Calu3 (cell line): ENCODE data around the gene XIAP. TPM values are rescaled to one million over a fixed set of nuclear protein-coding genes. Genes with fewer than 3 reads are reported as not detected.
"Not testable (repeated sequence)": the region's sequence is repeated elsewhere in the genome, so short reads cannot be mapped to it uniquely, and the experiment has no call there.

Experiments
- Bru-seq: library from RNA; stranded (reverse); fragments of 400-500 nt; gene quantifications from one replicate; lab custom pipeline; 2021; lab: Mats Ljungman, UMichigan
- BruChase-seq, 2 experiments: library from RNA; stranded (reverse); fragments of 400-500 nt; gene quantifications; one replicate each; lab custom pipeline; 2021; lab: Mats Ljungman, UMichigan
- BruUV-seq: library from RNA; stranded (reverse); fragments of 400-500 nt; replicated peaks from 2 replicates; lab custom pipeline; 2021; lab: Mats Ljungman, UMichigan
- CTCF ChIA-PET: fragments of 300-600 bp; sonication (Branson Sonifier 250); formaldehyde crosslinking; loops from one replicate; lab custom pipeline; 2022; ENCODE audit warnings: antibody characterized with exemption; lab: Charles Lee
- DNase-seq: peaks from one replicate; pipeline ENCODE4 v3.0.0; 2022
- H3K27ac Mint-ChIP-seq: one replicate; pipeline ENCODE4 v1.8.0; 2022; ENCODE audit warnings: mixed read lengths; ENCODE audit not compliant: unreplicated experiment
- H3K27me3 Mint-ChIP-seq: one replicate; pipeline ENCODE4 v1.8.0; 2022; ENCODE audit warnings: mixed read lengths; ENCODE audit not compliant: unreplicated experiment
- H3K36me3 Mint-ChIP-seq: one replicate; pipeline ENCODE4 v1.8.0; 2022; ENCODE audit warnings: mild to moderate bottlenecking, moderate library complexity, mixed read lengths; ENCODE audit not compliant: insufficient read depth, unreplicated experiment
- H3K4me1 Mint-ChIP-seq: one replicate; pipeline ENCODE4 v1.8.0; 2022; ENCODE audit warnings: mild to moderate bottlenecking, low read depth, mixed read lengths; ENCODE audit not compliant: unreplicated experiment
- H3K4me3 Mint-ChIP-seq: one replicate; pipeline ENCODE4 v1.8.0; 2022; ENCODE audit warnings: mild to moderate bottlenecking, low read depth, moderate library complexity, mixed read lengths; ENCODE audit not compliant: unreplicated experiment
- H3K9me3 Mint-ChIP-seq: one replicate; pipeline ENCODE4 v1.8.0; 2022; ENCODE audit warnings: low read depth, mixed read lengths; ENCODE audit not compliant: unreplicated experiment
- intact Hi-C: fragments of 100-400 bp; cut with micrococcal nuclease; formaldehyde crosslinking; loops from one replicate; pipeline ENCODE4 v1.10.0; 2022; ENCODE audit not compliant: unreplicated experiment
- long read RNA-seq: library from polyadenylated mRNA; stranded (forward); transcript quantifications from one replicate; pipeline ENCODE4 v2.0.0, GENCODE V29; 2022
- total RNA-seq: library from RNA; stranded (reverse); gene quantifications from 2 replicates; pipeline ENCODE4 v1.2.3, GENCODE V29; 2022
- TF ChIP-seq, protein P1 (sequence below): fragments of 200-600 bp; IDR thresholded peaks from one replicate; pipeline ENCODE4 v1.8.0; 2022; ENCODE audit warnings: antibody characterized with exemption; ENCODE audit not compliant: unreplicated experiment

Gene XIAP
- 62.8 and 75.0 TPM in 2 replicates for total RNA-seq
- percentile 91 among the genes with signal in this experiment for Bru-seq, nascent RNA
- BruChase-seq, experiment 1, labeled RNA remaining after a 6-hour chase = percentile 95 among the genes with signal in this experiment
- percentile 95 among the genes with signal in this experiment for BruChase-seq, experiment 2, labeled RNA remaining after a 2-hour chase
- long read RNA-seq, full-length matches to known transcripts = 3 of 14 reads
- long read RNA-seq, partial matches to known transcripts = 0 of 14 reads
- long read RNA-seq, other reads (novel, unspliced or antisense) = 11 of 14 reads

DNA sequence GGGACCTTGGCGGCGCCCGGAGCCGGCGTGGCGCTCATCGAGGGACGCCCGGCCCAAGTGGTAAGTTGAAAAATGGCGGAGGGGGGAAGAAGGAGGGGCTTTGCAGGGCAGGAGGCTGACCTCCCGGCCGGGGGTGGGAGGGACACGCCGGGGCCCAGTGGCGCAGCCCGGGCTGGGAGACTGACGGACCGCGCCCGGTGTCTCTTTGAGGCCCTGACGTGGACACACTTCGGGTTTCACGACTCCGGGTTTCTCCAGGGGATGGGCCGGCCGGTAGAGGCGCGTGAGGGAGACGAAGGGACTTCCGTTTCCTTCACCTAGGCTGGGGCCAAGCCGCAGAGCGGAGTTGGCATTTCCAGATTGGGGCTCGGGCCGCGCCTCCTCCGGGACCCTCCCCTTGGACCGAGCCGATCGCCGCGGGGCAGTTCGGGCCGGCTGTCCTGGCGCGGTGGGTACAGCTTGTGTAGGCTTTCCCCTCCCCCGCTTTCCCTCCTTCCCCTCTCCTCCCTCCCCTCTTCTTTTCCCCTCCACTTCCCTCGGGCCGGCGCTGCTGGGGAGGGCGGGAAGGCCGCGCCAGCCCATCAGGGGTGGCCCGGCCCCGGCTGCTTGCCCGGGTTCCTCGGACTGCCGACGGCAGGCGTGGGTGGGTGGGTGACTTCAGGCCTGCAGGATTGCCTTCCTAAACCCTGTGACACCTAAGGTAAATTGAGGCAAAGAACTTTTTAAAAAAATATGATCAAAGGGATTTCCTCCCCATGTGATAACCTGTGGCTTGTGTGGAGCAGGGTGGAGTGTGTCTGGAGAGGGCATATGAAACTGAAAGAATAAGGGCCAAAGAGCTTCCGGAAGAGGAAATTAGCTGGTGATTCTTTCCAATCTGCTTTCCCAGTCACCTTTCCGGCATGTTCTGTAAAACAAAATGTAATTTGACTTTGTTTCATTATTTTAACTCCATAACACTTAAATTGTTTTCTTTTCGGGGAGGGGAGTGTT lies at the start of gene XIAP:
Gene XIAP (plus strand): TSS at position 208 of the 993 bp plus-strand sequence. CDS start 25,610 bp downstream, outside the sequence.
- no peaks in the 10 kb centered on the region for H3K27me3 Mint-ChIP-seq
- no peaks in the 10 kb centered on the region for H3K9me3 Mint-ChIP-seq
- H3K4me1 Mint-ChIP-seq = peaks cover 18% of the 10 kb centered on the region
- TF ChIP-seq, protein P1, sequence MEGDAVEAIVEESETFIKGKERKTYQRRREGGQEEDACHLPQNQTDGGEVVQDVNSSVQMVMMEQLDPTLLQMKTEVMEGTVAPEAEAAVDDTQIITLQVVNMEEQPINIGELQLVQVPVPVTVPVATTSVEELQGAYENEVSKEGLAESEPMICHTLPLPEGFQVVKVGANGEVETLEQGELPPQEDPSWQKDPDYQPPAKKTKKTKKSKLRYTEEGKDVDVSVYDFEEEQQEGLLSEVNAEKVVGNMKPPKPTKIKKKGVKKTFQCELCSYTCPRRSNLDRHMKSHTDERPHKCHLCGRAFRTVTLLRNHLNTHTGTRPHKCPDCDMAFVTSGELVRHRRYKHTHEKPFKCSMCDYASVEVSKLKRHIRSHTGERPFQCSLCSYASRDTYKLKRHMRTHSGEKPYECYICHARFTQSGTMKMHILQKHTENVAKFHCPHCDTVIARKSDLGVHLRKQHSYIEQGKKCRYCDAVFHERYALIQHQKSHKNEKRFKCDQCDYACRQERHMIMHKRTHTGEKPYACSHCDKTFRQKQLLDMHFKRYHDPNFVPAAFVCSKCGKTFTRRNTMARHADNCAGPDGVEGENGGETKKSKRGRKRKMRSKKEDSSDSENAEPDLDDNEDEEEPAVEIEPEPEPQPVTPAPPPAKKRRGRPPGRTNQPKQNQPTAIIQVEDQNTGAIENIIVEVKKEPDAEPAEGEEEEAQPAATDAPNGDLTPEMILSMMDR = no peak
- peak within 1 kb of the TSS; percentile 86 for H3K27ac Mint-ChIP-seq
- H3K36me3 Mint-ChIP-seq = peaks cover 42% of the 10 kb centered on the region
- CTCF ChIA-PET = interaction anchor here (0.5 to 1.5 kb wide), 5 partner anchors 27 to 419 kb away, joined by 3 to 10 read pairs (median 5); no protein-coding TSS in a partner anchor
- peak; percentile 90 for DNase-seq
- BruUV-seq = no TSS peak
- intact Hi-C loops = no loop called here
- H3K4me3 Mint-ChIP-seq = peak within 1 kb of the TSS; percentile 73

DNA sequence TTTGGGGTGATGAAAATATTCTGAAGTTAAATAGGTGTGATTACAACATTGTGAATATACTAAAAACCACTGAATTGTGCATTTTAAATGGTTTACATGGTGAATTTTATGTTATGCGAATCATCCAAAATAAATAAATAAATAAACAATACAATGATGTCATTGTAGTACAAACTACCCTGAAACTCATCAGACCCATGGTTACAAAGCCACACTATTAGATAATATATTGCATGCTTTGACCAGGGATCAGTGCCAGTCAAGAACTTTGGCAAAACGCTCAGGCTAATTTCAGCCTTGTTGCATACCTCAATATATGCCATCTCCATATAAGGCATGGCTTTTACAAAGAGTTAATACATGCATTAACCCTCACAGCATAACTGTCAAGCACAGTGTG lies 45.5 kb upstream of the XIAP start:
- Mint-ChIP-seq H3K27ac (peak overlapping the region; percentile 72), H3K36me3 (peaks cover 20% of the 10 kb centered on the region), H3K9me3 (no peaks in the 10 kb centered on the region), H3K4me3 (peak overlapping the region; percentile 24), H3K27me3 (no peaks in the 10 kb centered on the region), H3K4me1 (peaks cover 24% of the 10 kb centered on the region)
- no peak for DNase-seq
- intact Hi-C loops = no loop called here
- CTCF ChIA-PET = interaction anchor here (0.7 kb wide), 1 partner anchor 187 kb away, joined by 5 read pairs; no protein-coding TSS in a partner anchor
- no TSS peak for BruUV-seq
- TF ChIP-seq, protein P1 = no peak

DNA sequence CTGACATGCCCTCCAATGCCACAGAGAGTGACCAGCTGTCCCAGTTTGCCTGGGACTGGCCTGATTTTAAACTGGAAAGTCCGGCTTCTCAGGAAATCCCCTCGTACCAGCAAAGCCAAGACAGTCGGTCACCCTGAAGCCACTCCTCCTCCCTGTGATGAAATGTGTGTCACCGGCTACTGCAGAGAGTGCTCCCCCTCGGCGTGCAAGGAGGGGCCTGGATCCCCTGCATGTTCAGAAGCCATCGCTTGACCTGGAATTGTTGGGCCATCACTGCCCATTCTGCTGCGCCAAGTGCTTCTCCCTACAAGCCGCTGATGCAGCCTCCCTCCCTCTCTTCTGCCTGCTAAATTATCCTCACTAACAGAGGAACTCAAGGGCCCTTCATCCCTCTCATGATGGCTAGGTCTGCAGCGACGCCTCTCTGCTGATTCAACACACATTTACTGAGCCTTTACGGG lies 44.9 kb upstream of the XIAP start:
- CTCF ChIA-PET, BruUV-seq, H3K9me3 Mint-ChIP-seq, intact Hi-C loops, H3K27me3 Mint-ChIP-seq: not testable (repeated sequence)
- Mint-ChIP-seq H3K4me3 (peak overlapping the region; percentile 24), H3K27ac (peak overlapping the region; percentile 72), H3K36me3 (peaks cover 16% of the 10 kb centered on the region), H3K4me1 (peaks cover 24% of the 10 kb centered on the region)
- DNase-seq = peak; percentile 68

DNA sequence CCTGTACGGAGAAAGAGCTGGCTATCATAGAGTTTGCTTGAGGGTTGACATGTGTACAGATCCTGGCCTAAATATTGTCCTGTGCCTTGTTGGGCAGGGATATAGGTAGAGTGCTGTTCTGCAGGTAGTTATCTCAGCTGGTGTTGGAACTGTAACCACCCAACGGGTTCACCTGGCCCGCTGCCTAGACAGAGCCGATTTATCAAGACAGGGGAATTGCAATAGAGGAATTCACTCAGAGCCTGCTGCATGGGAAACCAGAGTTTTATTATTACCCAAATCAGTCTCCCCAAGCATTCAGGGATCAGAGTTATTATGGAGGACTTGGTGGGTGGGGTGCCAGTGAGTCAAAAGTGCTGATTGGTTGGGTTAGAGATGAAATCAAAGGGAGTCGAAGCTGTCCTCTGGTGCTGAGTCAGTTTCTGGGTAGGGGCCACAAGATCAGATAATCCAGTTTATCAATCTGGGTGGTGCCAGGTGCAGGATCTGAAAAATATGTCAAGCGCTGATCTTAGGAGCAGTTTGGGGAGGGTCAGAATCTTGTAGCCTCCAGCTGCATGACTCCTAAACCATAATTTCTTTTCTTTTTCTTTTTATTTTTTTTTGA lies 42.5 kb upstream of the XIAP start:
- CTCF ChIA-PET = interaction anchor here (1.1 to 1.4 kb wide), 2 partner anchors 9 to 19 kb away, joined by 5 to 6 read pairs; no protein-coding TSS in a partner anchor
- no TSS peak for BruUV-seq
- DNase-seq = no peak
- intact Hi-C loops = no loop called here
- H3K4me3 Mint-ChIP-seq = no peak overlapping the region
- TF ChIP-seq, protein P1 = no peak
- H3K27ac Mint-ChIP-seq = no peak overlapping the region
- no peaks in the 10 kb centered on the region for H3K27me3 Mint-ChIP-seq
- peaks cover 15% of the 10 kb centered on the region for H3K36me3 Mint-ChIP-seq
- peaks cover 24% of the 10 kb centered on the region for H3K4me1 Mint-ChIP-seq
- H3K9me3 Mint-ChIP-seq = no peaks in the 10 kb centered on the region
